HCT116 (cell line): ENCODE results near the gene KRT74.

Experiments used
- CTCF ChIP-seq, 3 experiments: fragments of 200-600 bp in 1 of 3; sonication (generic) in 1 of 3; IDR thresholded peaks in 2 of 3; conservative IDR thresholded peaks in 1 of 3; 2 replicates each; pipeline ENCODE4 v1.5.1; 2012 to 2017; ENCODE audit warnings: low read depth in 2 of 3, low read length in 2 of 3, antibody characterized with exemption in 1 of 3, borderline replicate concordance in 1 of 3, control low read depth in 1 of 3, mild to moderate bottlenecking in 1 of 3, mixed read lengths in 1 of 3, mixed run types in 1 of 3, moderate library complexity in 1 of 3; ENCODE audit not compliant: insufficient read depth in 1 of 3
- ELF1 ChIP-seq: IDR thresholded peaks from 2 replicates; pipeline ENCODE4 v1.6.1; 2012; ENCODE audit warnings: low read depth, borderline replicate concordance
- JUND ChIP-seq: IDR thresholded peaks from 2 replicates; pipeline ENCODE4 v1.6.1; 2012
- POLR2A ChIP-seq: IDR thresholded peaks from 2 replicates; pipeline ENCODE4 v1.7.0; 2011; ENCODE audit warnings: borderline replicate concordance; ENCODE audit not compliant: insufficient read depth, insufficient read length; ENCODE audit errors: extremely low read depth
- POLR2AphosphoS5 ChIP-seq: IDR thresholded peaks from 2 replicates; pipeline ENCODE4 v1.6.1; 2011; ENCODE audit warnings: mild to moderate bottlenecking, low read depth, low read length, moderate library complexity
- REST ChIP-seq: IDR thresholded peaks from 2 replicates; pipeline ENCODE4 v1.6.1; 2012; ENCODE audit warnings: low read depth
- SIN3A ChIP-seq: IDR thresholded peaks from 2 replicates; pipeline ENCODE4 v1.6.1; 2012; ENCODE audit warnings: low read depth
- YY1 ChIP-seq: IDR thresholded peaks from 2 replicates; pipeline ENCODE4 v1.6.1; 2011; ENCODE audit warnings: low read length, low read depth, moderate library complexity, mild to moderate bottlenecking; ENCODE audit not compliant: insufficient replicate concordance; ENCODE audit errors: extremely low read depth

GRCh38 chr12:52552681-52553195 is 20.9 kb downstream of the KRT74 start, which contains the start of gene KRT71:
- no peak for TF ChIP-seq CTCF (IDR thresholded peaks at IDR 0.05 in 2 of 3, conservative IDR thresholded peaks at IDR 0.05 in 1 of 3; ENCODE audit: borderline replicate concordance in 1 of 3, insufficient read depth in 1 of 3, low read depth in 2 of 3, low read length in 2 of 3)
- TF ChIP-seq YY1: no peak
- TF ChIP-seq POLR2AphosphoS5: no peak
- no peak for TF ChIP-seq REST
- no peak for TF ChIP-seq SIN3A
- TF ChIP-seq POLR2A: no peak
- TF ChIP-seq ELF1: no peak
- TF ChIP-seq JUND: no peak
